Measurements from ENCODE around the gene TBC1D30.

The TBC1D30 gene

DNA sequence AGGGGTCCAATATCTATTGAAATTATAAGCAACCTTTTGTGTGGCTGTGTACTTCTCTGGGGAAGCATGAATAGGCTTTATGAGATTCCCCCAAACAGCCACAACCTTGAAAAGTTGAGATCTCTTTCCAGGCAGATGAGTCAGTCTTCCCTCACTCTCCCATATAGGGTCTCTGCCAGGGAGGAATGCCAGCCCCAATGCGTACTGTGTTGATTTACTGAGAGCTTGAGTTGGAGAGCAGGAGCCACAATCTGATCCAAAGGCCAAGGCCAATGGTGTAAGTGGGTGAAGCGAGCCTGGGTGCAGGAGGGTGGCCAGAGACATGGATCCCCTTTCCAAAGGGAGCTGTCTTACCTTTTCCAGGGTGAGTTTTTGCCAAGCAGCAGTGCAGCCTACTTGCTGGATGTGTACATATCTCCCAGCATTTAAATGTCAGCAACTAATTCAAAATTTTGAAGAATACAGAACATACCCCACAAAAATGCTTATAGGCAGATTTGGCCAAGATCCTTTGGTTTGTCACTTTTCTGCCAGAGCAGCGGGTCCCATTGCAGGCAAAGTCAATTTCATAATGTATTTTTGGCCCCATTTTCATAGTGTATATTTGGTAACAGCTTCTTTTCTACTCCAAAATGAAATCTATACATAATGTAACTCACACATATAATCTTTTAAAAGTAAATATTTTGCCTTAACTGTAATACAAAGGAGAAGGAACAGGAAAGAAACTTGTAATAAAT is 88.2 kb downstream of the TBC1D30 start:
- DNase-seq (ENCODE audit: low read depth) = no peak

GRCh38 chr12:64915242-64915641 is 90.8 kb downstream of the TBC1D30 start:
- DNase-seq (ENCODE audit: low read depth) = no peak

DNA sequence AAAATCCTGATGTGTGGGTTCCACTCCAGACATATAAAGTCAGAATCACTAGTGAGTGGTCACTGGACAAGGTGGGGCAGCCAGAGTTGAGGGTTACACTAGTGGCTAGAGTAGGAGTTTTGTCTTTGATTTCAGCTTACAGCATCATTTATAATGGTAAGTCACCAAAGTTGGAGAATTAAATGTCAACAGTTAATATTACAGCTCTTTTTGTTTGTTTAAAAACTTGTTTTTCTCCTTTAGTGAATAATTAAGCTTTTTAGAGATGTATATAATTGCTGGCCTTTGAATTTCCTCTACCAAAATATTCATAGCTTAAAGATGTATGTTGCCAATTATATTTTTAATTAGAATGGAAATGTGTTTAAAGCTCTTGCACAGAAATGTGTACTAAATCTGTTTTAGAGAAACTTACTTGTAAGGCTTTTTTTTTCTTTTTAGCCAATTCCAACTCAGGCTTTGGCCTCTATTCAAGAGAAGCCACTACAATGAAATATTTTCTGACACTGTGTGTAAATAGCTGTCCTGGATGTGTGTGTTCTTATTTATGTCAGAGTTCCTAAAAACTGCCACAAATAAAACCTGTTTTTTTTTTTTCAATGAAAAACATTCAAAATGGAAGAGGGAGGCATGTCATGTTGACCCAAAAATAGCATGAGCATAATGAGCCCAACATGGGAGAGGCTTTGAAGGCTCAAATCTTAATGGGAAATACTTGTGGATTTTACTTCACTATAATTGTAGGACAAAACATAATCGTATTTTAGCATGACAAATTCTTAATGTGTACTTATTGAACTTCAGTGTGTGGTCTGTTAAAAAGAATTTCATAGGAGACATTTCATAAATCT is 92.2 kb downstream of the TBC1D30 start:
- DNase-seq (ENCODE audit: low read depth) = no peak

GRCh38 chr12:64918344-64918743 is 93.9 kb downstream of the TBC1D30 start:
- no peak for DNase-seq (ENCODE audit: low read depth)

- DNase-seq (ENCODE audit: low read depth) = no peak
These were observed 94.4 kb downstream of the TBC1D30 start for GRCh38 chr12:64918801-64919200.

- no peak for DNase-seq (ENCODE audit: low read depth)
These were observed 98.4 kb downstream of the TBC1D30 start for GRCh38 chr12:64922853-64923252.

DNA sequence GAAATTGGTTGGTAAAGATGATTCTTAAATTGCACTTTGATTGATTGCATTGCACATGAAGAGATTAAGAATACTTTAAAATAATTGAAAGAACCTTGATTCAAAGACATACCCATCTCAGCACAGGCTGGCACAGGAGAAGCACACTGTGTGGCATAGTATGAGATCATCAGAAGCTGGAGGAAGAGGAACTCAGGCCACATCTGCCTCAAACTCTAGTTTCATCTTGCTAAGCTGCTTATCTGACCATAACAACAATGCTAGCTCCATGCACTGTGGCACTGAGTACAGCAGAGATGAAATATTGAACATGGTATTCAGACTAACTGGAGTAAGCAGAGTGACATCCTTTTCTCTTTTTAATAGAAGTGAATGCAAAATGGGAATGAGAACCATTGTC is 99.1 kb downstream of the TBC1D30 start:
- no peak for DNase-seq (ENCODE audit: low read depth)

All from stimulated activated CD8-positive, alpha-beta memory T cell treated with anti-CD3 and anti-CD28 coated beads, Interleukin-12 subunit alpha, Interleukin-12 subunit beta, amount 100 ng/mL, for 1 hour (primary cell).